NK-92 (cell line): Measurements from ENCODE around the gene DLEC1.

Experiments
- DNase-seq: peaks from one replicate; lab custom pipeline; 2025; ENCODE audit not compliant: unreplicated experiment; lab: John Stamatoyannopoulos, UW

The DLEC1 gene

DNA sequence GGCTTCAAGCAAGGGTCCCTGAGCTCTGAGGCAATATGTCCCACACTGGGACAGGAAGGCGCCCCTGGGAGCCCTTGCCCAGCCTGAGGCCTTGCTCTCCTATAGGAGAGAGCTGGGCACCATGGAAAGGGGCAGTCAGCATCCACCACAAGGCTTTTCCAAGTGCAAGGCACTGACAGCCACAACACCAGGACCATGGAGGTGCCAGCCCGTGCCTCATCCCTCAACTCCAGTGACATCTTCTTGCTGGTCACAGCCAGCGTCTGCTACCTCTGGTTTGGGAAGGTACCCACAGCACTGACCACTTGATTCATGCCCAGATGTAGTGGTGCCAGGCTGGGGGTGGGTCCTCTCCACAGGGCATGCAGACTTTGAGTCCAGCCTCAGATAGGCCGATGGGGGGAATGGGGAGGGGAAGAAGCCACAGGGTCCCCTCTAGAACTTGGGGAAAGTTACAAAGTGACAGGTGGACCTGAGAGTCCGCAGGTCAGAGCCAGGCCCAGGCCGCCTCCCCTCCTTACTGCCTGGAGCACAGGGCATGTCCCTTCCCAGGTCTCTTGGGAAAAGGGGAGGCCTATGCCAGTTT, 36.6 kb upstream of the DLEC1 start:
- no peak for DNase-seq

DNA sequence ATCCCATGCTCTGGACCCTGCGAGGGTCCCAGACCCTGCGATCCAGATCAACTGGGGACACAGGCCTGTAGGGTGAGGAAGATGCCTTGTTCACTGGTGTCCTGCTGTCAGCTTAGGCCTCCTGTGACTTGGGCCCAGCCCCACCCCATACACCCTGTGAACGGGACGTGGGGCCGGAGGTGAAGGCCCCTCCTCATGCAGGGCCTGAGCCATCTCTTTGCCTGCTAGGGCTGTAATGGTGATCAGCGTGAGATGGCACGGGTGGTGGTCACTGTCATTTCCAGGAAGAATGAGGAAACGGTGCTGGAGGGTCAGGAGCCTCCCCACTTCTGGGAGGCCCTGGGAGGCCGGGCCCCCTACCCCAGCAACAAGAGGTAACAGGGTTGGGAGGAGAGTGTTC, 36.1 kb upstream of the DLEC1 start:
- no peak for DNase-seq

DNA sequence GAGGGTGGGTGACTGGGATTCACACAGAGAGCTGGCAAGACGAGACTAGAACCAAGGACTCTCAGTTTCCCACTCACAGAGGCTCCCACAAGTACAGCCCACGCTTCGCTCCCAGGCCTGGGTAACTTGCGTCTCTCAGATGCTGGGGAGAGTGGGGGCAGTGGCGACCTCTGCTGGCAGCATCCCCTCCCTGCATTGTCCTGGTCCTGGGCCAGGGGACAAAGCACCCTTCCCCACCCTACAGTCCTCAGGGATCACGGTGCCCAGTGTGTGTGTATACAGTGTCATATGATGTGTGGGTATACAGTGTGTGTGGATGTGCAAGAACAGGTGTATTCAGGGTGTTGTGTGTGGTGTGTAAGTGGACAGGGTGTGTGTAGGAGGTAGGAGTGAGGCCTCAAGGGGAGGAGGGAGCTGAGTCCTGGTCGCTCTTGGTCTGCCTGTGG, 35.6 kb upstream of the DLEC1 start:
- no peak for DNase-seq

DNA sequence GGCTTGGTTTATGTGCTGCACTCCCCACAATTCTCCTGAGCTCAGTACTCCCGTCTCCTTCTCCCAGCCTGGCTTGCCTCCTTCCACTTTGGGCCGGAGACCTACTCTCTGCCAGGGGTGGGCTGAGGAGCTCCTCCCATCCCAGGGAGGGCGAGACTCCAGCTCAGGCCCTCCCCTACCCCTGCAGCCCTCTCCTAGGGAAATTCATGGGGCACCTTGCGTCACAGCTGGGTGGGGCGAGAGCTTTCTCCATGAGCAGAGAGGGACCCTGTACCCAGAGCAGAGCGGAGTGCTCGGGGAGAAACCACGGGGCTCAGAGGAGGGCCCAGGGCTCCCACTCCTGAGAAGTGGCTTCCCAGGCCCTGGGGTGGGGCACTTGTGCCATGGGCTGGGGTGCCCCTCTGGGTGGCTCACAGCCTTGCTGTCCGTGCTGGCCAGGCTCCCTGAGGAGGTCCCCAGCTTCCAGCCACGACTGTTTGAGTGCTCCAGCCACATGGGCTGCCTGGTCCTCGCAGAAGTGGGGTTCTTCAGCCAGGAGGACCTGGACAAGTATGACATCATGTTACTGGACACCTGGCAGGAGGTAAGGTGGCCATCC, 35.1 kb upstream of the DLEC1 start:
- DNase-seq, result no peak

DNA sequence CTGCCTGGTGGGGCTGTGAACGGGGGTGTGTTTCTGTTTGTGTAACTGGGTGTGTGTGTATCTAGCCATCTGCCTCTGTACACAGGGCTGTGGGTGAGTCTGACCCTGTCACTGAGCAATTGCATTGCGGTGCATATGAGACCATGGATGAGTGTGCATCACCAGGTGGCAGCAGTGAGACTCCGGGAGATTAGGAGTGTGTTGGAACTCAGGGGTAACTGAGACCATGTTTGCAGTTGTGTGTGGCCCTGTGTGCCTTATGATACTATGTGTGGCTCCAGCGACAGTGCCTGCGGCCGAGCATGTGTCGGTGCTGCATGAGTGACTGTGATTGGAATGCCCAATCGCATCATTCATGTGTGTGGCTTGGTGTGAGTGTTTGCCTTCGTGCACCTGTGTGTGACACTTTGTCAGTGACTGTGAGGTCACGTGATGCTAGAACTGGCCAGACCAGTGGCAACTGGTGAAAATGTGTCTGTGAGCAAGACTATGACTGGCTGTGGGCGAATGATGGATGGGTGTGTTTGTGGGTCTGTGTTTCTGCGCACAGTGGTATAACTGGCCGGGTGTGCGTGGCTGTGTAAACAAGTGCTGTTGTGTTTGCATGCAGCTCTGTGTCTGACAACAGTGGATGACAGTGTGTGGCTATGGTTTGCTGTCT, 34.5 kb upstream of the DLEC1 start:
- no peak for DNase-seq

DNA sequence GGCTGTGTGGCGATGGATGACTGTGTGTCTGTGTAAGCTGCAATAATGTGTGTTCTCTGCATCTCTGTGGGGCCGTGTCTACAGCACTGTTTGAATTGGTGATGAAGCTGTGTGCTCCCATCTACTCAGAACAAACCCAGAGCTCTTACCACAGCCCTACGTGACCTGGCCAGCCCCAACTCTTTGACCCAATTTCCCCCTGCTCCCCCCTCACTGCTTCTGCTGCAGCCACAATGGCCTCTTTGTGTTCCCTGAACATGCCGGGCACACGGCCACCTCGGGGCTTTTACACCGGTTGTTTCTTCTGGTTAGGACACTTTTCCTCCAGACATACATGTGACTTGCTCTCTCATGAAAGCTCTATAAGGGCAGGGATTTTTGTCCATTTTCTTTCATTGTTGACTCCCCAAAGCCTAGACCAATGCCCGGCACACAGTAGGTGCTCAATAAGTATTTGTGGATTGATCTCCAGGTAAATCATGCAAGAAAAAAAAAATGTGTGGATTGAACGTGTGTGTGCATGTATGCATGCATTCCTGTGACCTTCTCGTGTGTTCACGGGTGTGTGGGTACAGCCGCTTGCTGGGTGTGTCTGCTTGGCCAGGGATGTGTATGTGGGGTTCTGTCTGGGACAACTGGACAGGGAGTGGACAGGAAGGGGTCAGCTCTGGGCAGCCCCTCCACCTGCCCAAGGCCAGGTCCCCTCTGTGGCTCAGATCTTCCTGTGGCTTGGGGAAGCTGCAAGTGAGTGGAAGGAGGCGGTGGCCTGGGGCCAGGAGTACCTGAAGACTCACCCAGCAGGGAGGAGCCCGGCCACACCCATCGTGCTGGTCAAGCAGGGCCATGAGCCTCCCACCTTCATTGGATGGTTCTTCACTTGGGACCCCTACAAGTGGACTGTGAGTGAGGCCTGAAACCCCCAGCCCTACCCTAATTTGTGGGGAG, 33.7 kb upstream of the DLEC1 start:
- no peak for DNase-seq

DNA sequence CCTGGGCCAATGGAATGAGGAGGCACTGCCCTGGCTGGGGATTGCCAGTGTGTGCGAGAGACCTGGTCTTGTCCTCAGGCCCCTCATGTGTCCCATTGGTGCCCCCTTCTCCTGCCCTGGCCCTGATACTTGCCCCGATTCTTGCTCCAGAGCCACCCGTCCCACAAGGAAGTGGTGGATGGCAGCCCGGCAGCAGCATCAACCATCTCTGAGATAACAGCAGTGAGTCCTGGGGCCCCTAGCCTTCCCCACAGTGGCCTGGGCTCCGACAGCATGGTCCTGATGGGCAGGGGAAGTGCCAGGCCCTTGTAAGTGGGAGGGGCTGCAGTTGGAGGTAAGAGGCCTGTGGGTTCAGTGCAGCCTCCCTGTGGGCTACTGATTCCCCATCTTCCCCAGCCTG, 33.0 kb upstream of the DLEC1 start:
- no peak for DNase-seq

DNA sequence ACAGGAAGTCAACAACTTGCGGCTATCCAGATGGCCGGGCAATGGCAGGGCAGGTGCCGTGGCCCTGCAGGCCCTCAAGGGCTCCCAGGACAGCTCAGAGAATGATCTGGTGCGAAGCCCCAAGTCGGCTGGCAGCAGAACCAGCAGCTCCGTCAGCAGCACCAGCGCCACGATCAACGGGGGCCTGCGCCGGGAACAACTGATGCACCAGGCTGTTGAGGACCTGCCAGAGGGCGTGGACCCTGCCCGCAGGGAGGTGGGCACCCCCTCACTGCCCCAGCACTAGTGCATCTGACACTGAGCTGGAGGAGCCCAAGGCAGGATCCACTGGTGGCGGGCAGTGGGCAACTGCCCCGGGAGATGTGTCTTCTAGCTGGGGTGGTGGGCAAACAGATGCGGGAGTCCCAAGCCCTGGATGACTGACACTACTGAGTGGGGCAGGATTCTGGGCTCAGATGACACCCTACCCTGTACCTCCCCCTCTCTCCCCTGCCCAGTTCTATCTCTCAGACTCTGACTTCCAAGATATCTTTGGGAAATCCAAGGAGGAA, 32.5 kb upstream of the DLEC1 start:
- DNase-seq, result no peak

DNA sequence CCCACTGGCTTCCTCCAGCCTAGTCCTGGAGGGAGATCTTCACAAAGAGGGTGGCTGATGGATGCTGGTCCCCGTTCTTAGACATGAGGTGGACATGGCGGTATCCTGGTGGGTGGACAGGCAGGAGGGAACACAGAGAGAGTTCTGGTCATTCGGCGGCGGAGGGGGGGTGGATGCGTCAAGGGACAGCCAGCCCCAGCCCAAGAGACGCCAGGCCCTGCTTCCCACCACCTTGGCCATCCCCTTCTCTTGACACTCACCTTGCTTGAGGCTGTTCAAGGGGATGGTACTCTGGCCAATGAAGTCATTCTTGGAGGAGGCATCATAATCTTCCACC, 31.3 kb upstream of the DLEC1 start:
- no peak for DNase-seq

DNA sequence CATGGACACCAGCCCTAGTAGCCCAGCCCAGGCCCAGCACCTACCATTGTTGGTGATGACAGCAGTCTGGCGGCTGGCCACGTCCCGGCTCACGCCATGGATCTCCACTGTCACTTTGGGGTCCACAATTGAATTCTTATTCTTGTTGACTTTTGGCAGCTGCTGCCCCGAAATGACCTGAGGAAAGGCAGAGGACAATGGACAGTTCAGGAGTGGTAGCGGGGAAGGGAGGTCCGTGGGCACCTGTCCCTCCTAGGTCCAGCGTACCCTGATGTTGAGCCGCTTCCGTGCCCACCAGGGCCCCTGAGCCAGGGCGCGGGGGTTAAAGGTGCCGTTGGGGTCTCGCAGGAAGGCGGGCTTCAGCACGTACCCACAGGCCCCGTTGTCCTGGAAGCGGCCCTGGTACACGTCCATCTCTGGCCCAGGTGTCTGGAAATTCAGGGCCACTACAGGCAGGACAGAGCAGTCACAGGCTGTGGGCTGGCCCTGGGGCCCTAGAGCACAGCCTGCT, 30.8 kb upstream of the DLEC1 start:
- no peak for DNase-seq

DNA sequence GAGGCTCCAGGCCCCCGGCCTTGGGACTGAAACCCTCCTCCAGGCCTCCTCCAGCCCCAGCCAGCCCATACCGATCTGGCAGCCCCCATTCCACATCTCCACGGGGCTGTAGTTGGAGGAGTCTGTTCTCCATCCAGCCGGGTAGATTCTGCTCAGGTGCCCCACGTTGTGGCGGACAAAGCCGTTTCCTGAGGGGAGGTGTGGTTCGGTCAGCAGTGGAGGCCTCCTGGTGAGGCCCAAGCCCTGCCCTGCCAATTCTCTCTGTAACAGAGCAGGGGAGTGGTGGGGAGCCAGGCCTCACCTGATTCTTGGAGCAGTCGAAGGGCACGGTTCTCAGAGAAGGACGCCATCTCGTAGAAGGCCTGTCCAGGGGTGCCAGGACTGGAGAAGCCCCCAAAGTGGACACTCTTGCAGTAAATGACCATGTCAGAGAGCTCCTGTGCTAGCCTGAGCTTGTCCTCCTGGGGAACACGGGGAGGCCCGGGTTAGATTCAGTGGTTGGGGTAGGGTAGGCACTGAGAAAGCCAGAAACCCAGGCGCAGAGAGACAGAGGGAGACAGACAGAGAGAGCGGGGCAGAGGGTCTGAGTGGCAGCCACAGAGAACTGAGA, 29.9 kb upstream of the DLEC1 start:
- no peak for DNase-seq

DNA sequence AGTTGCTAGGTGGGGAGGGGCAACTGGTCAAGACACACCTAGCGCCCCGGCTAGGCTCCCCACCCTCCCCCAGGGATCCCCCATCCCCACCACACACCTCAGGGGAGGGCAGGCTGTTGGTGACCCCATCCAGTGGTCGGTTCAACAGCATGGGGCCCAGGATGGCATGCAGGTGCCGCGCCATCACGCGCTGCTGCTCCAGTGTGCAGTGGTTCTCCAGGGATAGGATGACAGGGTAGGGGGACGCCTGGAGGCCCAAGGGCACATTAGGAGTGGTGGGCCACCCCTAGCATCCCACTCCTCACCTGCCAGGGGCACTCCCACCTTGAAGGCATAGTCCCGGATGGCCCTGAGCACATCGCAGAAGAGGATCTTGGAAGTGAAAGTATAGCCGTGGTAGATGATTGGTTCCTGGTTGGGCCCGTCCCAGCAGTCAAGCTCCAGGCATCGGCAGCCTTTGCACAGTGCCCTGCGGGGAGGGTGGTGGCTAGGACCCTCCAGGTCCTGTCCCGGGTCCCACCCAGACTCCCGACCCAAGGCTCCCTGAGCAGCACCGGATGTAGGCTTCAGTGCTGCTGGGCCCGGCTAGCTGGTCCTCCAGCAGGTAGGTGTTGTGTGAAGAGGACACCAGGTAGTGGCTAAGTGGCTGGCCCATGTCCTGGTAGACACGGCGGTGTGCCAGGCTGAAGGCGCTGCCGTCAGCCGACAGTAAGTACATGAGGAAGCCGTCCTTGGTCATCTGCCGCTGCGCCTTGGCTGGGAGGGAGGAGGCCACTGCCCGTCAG, 29.0 kb upstream of the DLEC1 start:
- no peak for DNase-seq

DNA sequence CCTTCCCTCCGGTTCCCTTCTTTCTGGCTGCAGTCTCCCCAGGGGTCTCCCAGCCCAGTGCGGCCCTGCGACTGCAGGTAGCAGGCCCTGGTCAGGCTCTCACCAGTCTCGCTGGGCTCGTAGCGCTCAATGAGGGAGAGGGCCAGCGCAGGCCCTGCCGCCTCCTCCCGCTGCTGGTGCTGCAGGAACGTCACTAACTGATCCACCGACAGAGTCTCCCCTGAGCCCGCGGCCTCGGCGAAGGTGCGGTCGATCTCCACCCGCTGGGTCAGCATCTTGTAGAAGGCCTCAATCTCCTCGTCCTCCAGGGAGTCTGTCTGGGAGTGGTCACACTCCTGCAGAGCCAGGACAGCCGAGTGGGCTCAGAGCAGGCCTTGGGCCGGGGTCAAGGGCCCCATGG, 27.9 kb upstream of the DLEC1 start:
- DNase-seq, result no peak

DNA sequence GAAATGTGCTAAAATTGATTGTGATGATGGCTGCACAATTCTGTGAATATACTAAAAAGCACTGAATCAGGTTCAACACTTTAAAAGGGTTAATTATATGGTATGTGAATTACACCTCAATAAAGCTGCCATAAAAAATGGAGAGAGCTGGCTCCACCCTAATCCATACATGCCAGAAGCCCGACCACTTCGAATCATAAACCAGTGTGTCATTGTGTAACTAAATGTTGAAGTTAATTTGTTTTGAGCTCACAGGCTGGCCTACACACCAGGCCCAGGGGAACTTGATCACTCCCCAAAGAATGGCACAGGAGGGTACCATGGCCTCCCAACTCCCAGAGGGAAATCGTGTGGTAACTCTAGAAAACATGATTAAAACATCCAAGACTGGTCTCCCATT, 23.5 kb upstream of the DLEC1 start:
- DNase-seq, result no peak

DNA sequence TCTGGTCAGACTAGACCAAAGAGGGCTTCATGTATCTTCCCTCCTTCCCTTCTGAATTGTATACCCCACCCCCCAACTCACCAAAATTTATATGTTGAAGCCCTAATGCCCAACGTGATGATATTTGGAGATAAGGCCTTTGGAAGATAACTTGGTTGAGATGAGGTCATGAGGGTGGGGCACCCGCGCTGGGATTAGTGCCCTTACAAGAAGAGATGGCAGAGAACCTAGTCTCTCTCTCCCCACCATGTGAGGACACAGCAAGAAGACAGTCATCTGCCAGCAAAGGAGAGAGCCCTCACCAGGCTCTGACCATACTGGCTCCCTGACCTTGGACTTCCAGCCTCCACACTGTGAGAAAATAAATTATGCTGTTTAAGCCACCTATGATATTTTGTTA, 23.0 kb upstream of the DLEC1 start:
- DNase-seq, result no peak

DNA sequence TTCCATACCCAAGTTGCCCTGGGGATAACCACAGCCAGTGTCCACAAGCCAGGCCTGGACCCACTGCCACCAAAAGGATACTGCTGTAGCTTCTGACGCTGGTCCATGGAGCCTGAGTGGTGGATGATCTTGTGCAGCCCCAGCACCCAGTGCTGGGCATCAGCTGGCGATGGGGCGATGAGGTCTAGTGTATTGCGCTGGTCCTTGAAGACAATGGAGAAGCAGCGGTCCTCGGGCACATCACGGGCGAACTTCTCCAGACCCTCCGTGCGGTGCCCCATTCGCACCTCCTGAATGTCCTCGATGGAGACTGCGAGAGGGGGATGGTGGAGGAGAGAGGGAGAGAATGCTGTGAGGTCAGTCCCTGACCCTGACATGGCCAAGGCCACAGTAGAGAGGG, 22.6 kb upstream of the DLEC1 start:
- no peak for DNase-seq

DNA sequence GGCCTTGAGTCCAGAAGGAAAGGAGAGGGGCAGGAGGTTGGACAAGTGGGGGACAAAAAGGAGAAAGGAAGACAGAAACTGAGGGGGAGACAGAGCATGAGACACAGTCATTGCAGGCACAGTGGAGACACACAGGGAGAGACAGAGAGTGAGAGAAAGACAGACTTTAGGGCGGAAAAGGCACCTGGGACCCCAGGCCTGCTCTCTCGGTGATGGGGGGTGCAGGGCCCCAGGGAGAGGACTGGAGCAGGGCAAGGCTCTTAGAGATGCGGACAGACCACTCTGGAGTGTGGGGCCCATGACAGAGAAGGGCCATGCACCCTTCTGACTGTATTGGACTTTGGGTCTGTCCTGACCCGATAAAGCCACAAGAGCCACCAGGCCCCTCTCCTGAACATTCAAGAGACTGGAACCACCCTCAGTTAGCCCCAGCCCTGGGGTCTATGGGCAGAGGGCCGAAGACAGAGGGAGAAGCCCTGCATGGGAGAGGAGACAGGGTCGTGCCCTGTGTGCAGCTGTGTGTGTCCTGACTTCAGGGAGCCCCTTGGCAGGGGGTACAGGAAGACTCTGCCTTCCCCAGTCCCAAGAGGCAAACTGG, 22.1 kb upstream of the DLEC1 start:
- DNase-seq, result no peak

DNA sequence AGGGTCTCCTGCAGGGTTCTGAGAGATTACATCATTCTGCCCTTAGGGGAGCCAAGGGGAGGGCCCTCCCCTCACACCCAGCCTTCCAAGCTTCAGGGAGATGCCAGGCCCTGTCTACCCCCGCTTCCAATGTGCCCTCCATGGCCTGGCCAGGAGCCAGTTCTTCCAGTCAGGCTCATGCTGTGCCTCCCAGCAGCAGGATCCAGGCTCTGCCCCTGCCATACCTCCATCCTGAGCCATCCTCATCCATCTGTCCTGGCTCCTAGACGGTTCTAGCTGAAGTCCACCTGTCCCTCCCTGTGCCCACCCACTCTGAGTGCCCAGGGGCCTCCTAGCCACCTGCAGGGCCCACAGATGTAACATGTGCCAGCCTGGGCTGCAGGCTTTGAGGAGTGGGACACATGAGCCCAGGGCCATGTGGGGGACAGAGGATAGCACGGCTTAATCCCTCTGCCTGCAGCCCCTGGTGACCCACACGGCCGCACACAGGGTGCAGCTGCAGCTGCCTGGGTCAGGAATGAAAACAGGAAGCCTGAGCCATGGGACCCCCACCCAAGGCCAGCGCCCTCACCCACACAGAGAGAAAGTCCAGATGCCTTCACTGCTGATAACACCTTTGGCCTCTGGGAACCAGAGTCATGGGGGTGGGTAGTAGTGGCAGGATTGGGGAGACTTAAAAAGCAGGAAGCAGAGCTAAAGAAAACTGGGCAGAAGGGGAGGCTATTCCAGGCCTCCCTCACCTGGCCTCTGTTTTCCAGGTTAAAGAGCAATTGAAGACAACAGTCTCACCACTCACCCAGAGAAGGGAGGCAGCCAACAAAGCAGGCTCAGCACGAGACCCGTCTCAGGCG, 21.3 kb upstream of the DLEC1 start:
- no peak for DNase-seq
